GM18505 (cell line): ENCODE data around the gene CAMK1D.

ENCODE experiments used
- ATAC-seq: cut with Tn5 transposase; IDR thresholded peaks from one replicate; pipeline ENCODE4 v1.9.1; 2021; ENCODE audit not compliant: unreplicated experiment
- POLR2A ChIP-seq: IDR thresholded peaks from 4 replicates; pipeline ENCODE4 v1.6.1; 2011; ENCODE audit warnings: borderline replicate concordance; ENCODE audit not compliant: insufficient read depth, insufficient read length; ENCODE audit errors: extremely low read depth

The CAMK1D gene

DNA sequence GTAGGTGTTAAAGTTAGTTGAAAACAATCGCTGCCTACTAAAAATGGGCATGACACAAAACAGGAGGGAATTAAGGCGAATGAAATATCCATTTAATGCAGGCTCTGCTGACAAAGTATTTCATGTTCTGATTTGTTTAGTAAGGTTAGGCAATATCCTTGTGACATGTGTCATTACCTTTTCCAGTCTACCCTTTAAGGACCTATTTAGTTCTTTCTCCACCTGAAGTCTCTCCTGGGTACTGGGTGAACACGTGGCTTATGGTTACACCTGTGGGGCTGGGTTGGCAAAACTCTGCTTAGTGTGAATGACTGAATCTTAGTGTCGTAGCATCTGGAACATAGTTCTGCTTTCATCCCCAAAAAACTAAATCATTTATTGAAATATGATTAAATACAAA is 338.6 kb downstream of the CAMK1D start:
- TF ChIP-seq POLR2A: no peak
- ATAC-seq: no peak

DNA sequence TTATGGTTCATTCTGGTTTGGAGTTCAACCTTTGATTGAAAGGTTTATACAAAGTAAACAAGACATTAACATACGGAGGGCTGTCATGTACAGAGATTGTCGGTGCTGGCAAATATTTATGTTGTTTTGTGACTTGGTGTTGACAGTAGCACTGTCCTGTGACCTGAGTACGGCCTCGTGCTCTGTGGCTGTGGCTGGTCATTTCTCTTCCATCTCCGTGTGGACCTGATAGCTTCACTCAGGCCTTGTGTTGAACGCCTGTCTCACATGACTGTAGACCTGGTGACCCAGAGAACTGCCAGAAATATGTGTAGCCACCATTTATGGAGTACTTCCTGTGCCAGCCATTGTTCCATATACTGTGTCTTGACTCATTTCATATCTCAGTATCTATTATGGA is 340.5 kb downstream of the CAMK1D start:
- no peak for ATAC-seq
- no peak for TF ChIP-seq POLR2A

DNA sequence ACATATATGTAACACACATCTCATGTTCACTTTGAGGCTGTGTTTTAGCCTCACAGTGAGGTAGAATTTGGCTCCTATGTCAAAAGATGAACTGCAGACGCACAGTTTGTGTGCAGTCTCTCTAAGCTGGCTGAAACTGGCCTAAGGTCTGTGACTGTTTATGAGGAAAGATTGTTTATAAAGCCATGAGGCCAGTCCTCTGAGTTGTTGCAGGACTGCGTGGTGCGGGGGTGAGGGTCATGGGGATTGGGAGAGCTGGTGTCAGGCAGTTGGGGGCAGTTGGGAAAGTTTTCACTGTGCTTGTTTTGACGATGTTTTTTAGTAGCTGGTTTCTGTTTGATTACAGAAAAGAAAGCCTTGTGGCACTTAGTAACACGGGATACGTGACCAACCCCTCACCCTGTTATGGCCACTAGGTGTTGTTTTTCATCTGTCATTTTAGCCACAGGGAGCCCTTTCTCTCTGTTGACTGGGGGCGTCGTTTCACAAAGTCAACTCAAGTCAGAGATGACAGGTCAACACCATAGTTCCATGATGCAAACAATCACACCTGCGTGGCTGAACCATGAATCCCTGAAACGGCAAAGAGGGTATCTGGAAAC is 341.3 kb downstream of the CAMK1D start:
- no peak for TF ChIP-seq POLR2A
- ATAC-seq: no peak

DNA sequence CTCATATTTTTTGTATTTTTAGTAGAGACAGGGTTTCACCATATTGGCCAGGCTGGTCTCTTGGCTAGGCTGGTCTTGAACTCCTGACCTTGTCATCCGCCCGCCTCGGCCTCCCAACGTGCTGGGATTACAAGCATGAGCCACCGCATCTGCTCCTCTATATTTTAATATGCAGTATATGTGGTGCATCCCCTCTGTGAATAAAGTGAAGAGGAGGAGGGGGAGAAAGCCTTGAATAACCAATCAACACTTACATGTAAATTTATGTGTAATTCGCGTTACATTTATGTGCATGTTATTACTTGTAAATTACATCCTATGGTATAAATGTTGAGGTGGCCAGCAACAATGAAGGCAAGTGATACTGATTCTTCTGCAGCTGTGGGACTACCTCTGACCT is 342.2 kb downstream of the CAMK1D start:
- ATAC-seq: no peak
- no peak for TF ChIP-seq POLR2A

DNA sequence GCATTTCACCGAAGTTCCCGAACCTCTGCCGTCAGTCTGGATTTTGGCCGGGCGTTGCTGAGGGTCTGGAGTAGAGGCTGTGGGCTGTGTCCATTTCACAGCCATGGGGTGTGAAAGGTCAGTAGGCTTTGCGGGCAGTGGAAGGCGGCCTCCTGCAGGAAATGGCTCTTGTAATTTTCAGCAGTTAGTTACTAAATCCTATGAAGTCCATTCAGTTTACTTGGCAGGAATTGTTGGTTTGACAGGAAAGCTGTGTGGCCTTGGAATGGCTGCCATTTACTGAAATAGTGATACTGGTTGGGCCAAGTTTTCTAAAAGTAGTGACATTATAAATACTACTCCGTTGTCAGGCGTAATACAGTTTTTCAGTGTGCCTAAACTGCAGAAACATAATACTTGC is 348.4 kb downstream of the CAMK1D start:
- ATAC-seq: no peak
- TF ChIP-seq POLR2A: no peak

DNA sequence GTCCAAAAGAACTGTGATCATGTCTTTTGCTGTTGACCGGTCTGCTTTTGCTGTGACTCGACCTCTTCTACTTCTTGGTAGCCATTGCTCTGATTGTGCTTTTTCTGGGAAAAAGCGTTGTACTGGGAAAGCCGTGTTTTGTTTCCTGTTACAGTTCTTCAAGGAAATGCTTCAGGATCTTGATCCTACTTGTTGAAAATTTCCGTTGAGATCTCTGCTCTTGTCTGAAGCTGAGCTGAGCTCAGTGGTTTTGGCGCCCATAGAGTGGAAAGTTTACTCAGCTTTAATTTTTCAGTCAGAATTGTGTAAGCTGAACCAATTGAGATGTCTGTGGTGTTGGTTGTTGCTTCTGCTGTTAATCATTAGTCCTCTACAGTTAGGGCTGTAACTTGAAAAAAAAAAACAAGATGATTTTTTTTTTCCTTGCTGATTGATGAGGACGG is 349.9 kb downstream of the CAMK1D start:
- no peak for TF ChIP-seq POLR2A

DNA sequence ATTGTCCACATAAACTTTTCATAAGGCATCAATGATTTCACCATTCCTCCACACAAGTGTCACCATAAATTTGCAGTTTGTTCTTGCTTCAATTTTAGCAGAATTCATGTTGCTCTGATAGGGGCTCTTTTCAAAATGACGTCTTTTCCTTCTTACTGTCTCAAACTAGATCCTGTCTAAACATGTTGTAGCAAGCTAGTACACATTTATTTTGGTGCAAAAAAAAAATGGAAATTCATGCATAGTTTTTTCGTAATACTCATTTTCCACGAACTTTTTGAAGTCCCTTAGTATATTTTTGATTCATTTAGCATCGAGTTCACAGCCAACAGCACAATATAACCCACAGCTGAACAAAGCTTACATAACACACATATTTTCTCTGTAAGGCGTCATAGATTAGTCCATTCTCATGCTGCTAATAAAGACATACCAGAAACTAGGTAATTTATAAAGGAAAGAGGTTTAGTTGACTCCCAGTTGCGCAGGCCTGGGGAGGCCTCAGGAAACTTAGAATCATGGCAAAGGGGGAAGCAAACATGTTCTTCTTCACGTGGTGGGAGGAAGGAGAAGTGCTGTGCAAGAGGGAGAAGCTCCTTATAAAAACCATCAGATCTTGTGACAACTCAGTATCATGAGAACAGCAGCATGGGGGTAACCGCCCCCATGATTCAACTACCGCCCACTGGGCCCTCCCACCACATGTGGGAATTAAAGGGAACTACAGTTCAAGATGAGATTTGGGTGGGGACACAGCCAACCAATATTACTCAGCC is 350.6 kb downstream of the CAMK1D start:
- TF ChIP-seq POLR2A: no peak
- no peak for ATAC-seq

More for the DNA sequence above, 349.9 kb downstream of the CAMK1D start:
- ATAC-seq: no peak

DNA sequence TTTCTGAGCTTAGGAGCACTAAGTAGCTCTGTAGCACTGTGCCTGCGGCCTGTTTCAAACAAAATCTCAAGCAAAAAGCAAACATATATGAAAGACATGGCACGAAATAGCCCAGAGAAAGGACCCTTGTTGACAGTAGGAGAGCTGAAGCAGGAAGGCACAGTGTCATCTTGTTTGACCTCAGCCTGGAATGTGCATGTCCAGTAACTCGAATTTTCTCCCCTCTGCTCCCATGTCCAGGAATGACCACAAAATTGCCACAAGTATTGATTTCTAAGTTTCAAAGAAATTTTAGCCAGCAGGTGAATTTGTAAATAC is 351.2 kb downstream of the CAMK1D start:
- no peak for TF ChIP-seq POLR2A
- no peak for ATAC-seq

DNA sequence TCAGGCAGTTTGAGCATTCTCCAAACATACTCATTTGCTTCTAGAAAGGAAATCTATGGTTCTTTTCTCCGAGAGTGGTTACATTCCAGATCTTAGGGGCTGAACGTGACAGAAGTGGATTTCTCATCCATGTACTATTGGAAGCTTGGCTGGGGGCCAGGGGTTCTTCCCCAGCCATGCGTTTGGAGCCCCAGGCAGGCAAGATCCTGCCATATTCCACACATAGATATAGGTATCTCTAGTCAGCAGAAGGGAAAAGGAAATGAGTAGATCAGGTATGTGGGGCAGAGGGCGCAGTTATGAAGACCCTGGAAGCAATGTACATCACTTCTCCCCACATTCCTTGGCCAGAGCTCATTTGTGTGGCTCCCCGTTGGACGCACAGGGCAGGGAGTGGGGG is 352.3 kb downstream of the CAMK1D start:
- no peak for ATAC-seq
- no peak for TF ChIP-seq POLR2A

DNA sequence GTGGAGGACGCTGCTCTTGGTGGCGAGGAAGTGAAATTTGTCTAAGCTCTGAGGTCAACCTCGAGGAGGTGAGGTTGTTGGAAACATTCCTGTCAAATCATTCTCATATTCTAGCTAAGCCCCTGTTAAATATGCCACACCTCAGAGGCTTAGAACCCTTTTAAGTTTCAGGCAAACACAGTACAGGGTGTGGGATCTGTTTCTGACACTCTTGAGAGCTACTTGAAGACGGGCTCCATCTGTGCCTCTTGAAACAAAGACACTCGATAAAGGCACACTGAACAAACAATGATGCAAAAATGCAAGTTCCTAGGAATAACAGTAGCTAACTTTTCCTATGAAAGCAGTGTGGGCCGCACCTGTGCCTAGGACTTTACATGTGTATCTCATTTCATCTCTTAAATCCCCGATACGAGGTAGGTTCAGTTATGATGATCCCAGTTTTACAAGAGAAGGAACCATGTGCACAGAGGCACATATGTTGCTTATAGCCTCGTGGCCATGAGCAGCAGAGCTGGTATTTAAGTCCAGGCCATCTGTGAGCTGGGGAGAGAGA is 352.9 kb downstream of the CAMK1D start:
- TF ChIP-seq POLR2A: no peak

DNA sequence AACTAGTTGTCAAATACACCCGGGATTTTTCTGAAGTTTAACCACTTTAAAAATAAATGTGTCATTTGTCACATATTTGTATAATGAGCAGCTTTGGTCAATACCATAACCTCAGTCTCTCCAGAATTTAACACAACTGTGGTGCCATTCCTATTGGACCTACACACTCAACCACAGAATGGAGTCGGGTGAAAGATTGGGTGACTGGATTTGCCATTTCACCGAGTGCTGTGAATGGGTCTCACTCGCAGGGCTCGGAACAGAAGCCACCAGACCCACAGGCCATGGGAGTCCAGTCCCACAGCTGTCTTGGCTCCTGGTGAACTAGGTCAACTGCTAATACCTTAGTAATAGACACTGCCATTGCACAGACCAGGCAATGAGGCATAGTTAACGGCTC is 353.8 kb downstream of the CAMK1D start:
- TF ChIP-seq POLR2A: no peak

More for the DNA sequence above, 352.9 kb downstream of the CAMK1D start:
- ATAC-seq: no peak

DNA sequence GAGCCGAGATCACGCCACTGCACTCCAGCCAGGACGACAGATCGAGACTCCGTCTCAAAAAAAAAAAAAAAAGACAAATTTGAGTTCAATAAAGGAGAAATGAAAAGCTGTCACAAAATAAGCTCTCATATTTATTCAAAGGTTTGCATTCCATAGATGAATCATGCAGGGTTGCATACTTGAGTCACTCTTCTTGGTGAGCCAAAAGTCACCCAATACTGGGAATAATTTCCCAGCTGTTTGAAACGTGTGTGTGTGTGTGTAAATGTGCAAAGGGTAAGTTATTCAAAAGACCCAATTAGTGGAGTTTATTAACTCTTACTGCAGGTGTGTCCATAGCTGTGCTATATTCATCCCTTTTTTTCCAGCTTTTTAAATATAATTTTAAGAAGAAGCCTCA is 354.5 kb downstream of the CAMK1D start:
- ATAC-seq: no peak
- TF ChIP-seq POLR2A: no peak

More for the DNA sequence above, 353.8 kb downstream of the CAMK1D start:
- no peak for ATAC-seq

DNA sequence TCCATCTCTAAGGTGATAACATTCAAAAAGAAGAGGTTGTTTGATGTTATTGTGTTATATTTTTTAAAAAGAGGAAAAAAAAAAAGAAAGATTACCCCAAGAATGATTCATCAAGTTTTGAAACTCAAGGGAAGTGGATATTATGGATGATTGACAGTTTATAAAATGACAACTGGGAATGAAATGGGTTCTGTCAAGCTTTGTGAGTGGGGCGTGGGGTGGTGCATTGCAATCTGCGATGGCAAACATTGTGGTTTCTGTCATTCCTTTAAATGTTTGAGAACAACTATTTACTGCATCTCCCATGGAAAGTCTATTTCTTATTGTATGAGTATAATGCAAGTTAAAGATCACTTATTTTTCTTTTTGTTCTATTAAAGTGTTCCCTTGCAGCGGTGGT is 355.1 kb downstream of the CAMK1D start:
- ATAC-seq: no peak
- no peak for TF ChIP-seq POLR2A

DNA sequence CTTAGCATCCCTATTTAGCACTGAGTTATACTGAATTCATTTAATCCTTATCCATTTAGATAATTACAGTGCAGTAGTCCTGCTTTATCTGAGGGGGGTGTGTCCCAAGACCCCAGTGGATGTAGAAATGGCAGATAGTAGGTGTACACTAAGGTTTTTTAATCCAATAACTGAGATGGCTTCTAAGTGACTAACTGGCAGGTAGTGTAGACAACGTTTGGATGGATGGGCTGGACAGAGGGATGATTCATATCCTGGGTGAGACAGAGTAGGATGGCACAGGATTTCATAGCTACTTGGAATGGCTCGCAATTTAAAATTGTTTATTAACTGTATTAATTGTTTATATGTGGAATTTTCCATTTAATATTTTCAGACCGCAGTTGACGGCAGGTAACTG is 356.6 kb downstream of the CAMK1D start:
- TF ChIP-seq POLR2A: no peak
- no peak for ATAC-seq
